Stimulated activated CD4-positive, alpha-beta T cell treated with anti-CD3 and anti-CD28 coated beads, Interleukin-2, amount 100 ng/mL, for 24 hours (primary cell): Measurements from ENCODE around the gene HPSE.
"Not testable (repeated sequence)": the region's sequence is repeated elsewhere in the genome, so short reads cannot be mapped to it uniquely, and the experiment has no call there.

Experiments
- DNase-seq, 2 donors: peaks; one replicate each; pipeline ENCODE4 v3.0.0-alpha.2; 2020

Gene HPSE

GRCh38 chr4:83281307-83281706, 53.3 kb downstream of the HPSE start:
- DNase-seq: no peak

DNA sequence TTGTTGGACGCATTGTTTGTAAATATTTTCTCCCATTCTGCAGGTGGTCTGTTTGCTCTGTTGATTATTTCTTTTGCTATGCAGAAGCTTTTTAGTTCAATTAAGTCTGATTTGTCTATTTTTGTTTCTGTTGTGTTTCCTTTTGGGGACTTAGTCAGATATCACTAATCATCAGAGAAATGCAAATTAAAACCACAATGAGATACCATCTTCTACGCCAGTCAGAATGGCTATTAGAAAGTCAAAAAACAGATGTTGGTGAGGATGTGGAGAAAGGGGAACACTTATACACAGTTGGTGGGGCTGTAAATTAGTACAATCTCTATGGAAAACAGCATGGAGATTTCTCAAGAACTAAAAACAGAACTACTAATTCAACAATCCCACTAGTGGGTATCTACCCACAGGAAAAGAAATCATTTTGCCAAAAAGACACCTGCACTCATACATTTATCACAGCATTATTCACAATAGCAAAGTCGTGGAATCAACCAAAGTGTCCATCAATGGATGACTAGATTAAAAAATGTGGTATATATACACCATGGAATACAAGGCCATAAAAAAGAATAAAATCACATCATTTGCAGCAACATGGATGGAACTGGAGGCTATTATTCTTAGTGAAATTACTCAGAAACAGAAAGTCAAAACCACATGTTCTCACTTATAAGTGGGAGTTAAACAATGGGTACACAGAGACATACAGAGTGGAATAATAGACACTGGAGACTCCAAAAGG, 58.2 kb downstream of the HPSE start:
- no peak for DNase-seq

DNA sequence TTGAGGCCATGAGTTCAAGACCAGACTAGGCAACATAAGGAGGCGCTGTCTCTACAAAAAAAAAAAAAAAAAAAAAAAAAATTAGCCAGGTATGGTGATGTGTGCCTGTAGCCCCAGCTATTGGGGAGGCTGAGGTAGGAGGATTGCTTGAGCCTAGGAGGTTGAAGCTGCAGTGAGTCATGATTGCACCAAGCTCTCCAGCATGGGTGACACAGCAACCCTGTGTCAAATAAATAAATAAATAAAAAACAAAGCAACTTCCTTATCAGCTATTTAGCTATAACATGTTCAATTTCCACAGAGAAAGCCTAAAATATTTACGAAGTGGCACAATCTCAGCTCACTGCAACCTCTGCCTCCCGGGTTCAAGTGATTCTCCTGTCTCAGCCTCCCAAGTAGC, 60.7 kb downstream of the HPSE start:
- DNase-seq: not testable (repeated sequence)

GRCh38 chr4:83272900-83273299, 61.7 kb downstream of the HPSE start:
- DNase-seq: no peak

DNA sequence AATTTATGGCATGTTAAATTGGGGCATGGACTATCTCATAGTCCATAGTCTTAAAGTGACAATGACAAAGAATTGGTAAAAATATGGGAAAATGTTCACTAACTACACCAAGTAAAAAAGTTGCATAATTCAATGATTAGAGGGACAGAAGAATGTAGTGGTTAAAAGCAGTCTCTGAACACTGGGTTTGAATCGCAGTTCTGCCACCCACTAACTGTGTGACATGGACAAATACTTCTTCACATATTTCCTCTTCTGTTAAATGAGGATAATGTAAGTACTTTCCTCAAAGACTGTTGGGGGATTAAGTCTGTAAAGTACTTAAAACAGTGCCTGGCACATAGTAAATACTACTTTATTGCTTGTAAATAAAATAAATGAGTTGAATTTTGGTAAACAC, 65.4 kb downstream of the HPSE start:
- DNase-seq: no peak

GRCh38 chr4:83268491-83268890, 66.2 kb downstream of the HPSE start:
- DNase-seq: no peak

- DNase-seq: no peak
Observed at GRCh38 chr4:83267830-83268475, 66.7 kb downstream of the HPSE start.

- no peak for DNase-seq
Observed at GRCh38 chr4:83267121-83267829, 67.4 kb downstream of the HPSE start.

DNA sequence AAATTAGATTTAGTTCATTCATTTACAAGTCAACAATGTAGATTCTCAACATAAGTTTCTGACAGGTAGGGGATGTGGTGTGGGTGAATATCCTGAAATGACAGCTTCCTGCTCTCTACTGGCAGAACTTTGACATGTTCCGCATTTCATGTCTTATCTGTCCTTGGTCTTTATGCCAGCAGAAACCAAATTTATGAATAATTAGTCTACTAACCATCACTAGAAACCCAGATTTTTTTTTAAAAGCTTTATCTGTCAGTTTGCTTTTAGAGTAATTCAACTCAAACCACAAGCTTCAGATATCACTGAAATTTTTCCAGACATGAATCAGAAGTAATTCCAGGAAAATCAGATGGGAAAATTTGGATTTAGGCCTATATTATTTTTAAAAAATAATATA, 68.0 kb downstream of the HPSE start:
- no peak for DNase-seq

- DNase-seq: no peak
Observed at GRCh38 chr4:83263106-83263505, 71.5 kb downstream of the HPSE start.

DNA sequence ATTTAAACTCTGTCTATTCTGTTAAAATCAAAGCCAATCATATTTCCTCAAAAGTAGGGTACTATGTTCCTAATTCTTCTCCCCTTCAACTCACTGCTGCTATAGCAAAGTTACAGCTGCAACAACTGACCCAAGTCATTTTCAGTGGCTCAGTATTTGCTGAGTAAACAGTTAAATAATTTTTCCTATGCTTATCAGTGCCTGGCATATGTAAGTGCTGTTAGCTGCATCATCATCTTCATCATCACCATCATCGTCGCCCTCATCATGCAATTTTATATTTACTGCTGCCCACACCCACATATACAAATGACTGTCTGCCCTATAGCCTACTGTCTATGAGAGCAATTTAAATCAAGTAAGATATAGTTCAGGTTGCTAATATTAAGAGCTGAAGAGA, 72.0 kb downstream of the HPSE start:
- no peak for DNase-seq

- no peak for DNase-seq
Observed at GRCh38 chr4:83261307-83261706, 73.3 kb downstream of the HPSE start.

DNA sequence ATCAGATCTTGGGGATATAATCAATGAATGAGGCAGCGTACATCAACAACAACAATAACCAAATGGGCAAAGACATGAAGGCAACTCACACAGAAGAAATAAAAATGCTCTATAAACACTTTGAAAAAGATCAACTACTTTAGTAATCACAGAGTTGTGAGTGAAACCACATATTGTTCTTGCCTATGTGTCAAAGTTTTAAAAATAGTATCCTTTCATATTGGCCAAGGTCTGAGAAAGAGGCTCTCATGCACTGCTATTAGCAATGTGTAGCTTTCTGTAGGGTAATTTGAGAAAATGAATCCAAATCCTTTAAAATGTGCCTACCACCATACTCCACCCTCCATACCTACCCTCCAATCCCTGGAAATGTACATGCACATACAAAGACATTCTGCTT, 75.1 kb downstream of the HPSE start:
- DNase-seq: no peak

- DNase-seq: no peak
Observed at GRCh38 chr4:83258461-83258860, 76.2 kb downstream of the HPSE start.

DNA sequence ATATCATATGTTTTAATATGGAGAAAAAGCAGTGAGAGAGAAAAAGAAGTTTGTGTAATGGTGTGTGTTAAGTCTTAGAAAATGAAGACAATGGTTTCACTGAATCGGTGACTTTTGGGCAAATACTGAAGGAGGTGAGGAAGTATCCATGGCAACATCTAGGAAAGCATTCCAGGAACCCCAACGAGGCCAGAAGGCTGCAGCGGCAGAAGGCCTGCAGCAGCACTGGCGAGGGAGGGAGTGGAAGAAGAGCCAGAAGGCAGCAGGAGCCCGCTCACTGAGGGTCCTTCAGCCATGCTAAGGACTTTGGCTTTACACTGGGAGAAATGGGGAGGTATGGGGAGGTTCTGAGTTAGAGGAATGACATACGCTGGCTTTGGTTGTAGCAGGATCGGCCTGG, 76.8 kb downstream of the HPSE start:
- no peak for DNase-seq

DNA sequence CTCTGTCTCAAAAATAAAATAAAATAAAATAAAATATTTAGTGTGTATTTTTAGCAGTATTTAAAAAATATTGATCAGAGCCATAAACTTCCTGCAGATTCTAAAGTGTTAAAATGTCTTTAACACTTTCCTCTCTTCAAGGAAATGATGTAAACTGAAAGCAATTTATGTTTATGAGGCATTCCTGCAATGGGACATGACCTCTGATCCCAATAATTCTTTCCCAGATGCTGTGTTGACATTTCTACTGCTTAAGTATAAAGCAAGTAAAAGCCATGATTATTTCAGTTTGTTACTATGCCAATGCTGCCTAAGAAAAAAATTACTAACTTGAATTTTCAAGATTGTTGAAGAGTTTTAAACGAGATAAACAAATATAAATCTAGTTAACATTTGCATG, 79.1 kb downstream of the HPSE start:
- no peak for DNase-seq

DNA sequence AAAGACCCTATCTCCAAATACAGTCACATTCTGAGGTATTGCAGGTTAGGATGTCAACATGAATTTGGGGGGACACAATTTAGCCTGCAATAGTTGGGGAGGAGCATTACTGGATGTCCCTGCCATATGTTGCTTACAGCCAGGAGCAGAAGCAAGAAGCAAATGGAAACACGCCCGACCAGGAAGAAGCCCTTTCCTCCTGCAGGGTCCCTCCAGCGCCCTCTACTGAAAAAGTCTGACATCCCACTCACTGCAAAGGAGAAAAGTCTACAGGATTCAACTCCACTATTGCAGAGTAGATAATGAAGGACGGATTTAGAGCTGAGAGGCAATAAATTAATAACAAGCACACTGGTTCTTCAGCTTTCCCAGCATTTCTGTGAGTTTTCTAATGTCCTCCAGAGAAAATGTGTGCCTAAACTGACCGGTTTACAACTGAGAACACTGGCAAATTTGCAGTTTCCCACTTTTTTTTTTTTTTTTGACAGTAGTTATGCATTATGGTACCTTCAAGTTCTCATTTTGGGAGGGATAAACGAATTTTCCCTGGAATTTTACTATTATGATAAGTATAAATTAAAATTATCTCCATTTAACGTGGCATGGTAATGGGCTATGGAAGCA, 81.8 kb downstream of the HPSE start:
- peak; percentile 67 to 71 for DNase-seq

- no peak for DNase-seq
Observed at GRCh38 chr4:83251447-83251830, 83.2 kb downstream of the HPSE start.

- no peak for DNase-seq
Observed at GRCh38 chr4:83250687-83251446, 83.8 kb downstream of the HPSE start.

DNA sequence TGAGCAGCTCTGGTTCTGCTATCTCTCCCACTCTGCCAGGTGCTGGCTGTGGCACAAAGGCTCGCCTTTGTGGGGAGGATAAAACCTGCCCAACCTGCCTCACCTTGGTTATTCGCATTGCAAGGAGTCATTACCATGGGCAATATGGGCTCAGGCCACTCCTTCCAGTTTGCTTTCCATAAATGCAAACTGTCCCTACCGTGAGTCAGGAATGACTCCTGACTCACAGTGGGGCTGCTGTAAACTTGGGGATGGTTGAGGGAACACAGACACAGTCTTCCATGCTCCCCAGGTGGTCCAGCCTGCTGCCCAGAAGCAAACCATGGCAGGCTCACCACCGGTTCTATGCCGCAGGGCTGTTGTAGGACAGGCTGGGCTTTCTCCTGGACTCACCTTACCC, 86.2 kb downstream of the HPSE start:
- DNase-seq: no peak

GRCh38 chr4:83247415-83248357, 87.0 kb downstream of the HPSE start:
- no peak for DNase-seq
